Stimulated activated CD8-positive, alpha-beta memory T cell treated with anti-CD3 and anti-CD28 coated beads, Interleukin-7, amount 100 ng/mL, for 24 hours (primary cell): ENCODE measurements around the gene RPS25.
"Not testable (repeated sequence)": the region's sequence is repeated elsewhere in the genome, so short reads cannot be mapped to it uniquely, and the experiment has no call there.

Experiments used
- DNase-seq: peaks from one replicate; pipeline ENCODE4 v3.0.0-alpha.2; 2020; ENCODE audit warnings: low read depth

The RPS25 gene

GRCh38 chr11:119038884-119039283 is 20.7 kb upstream of the RPS25 start:
- DNase-seq, result no peak

- no peak for DNase-seq
Measured at GRCh38 chr11:119034813-119035212, 16.7 kb upstream of the RPS25 start.

GRCh38 chr11:119033421-119033820 is 15.3 kb upstream of the RPS25 start:
- DNase-seq, result not testable (repeated sequence)

- DNase-seq, result no peak
Measured at GRCh38 chr11:119031912-119032280, 13.8 kb upstream of the RPS25 start.

GRCh38 chr11:119030329-119031047 is 12.3 kb upstream of the RPS25 start, which contains the start of gene SLC37A4:
TSS of gene SLC37A4 (minus strand) at chr11:119030877.
- DNase-seq, result peak; percentile 98

GRCh38 chr11:119030029-119030328 is 11.8 kb upstream of the RPS25 start:
- DNase-seq, result no peak

- DNase-seq, result no peak
Measured at GRCh38 chr11:119029340-119030028, 11.3 kb upstream of the RPS25 start.

- no peak for DNase-seq
Measured at GRCh38 chr11:119029069-119029339, 10.9 kb upstream of the RPS25 start.

GRCh38 chr11:119028346-119029068 is 10.4 kb upstream of the RPS25 start:
- no peak for DNase-seq

GRCh38 chr11:119027561-119028345 is 9.6 kb upstream of the RPS25 start:
- DNase-seq, result no peak

GRCh38 chr11:119026970-119027369 is 8.8 kb upstream of the RPS25 start:
- no peak for DNase-seq

- no peak for DNase-seq
Measured at GRCh38 chr11:119025978-119026766, 8.0 kb upstream of the RPS25 start.

- DNase-seq, result no peak
Measured at GRCh38 chr11:119025541-119025940, 7.4 kb upstream of the RPS25 start.

- no peak for DNase-seq
Measured at GRCh38 chr11:119025099-119025473, 6.9 kb upstream of the RPS25 start.

- no peak for DNase-seq
Measured at GRCh38 chr11:119024430-119025098, 6.4 kb upstream of the RPS25 start.

GRCh38 chr11:119023741-119024140 is 5.6 kb upstream of the RPS25 start:
- no peak for DNase-seq

- no peak for DNase-seq
Measured at GRCh38 chr11:119021631-119022030, 3.5 kb upstream of the RPS25 start.

- DNase-seq, result no peak
Measured at GRCh38 chr11:119019996-119020395, 1.9 kb upstream of the RPS25 start.

GRCh38 chr11:119017377-119017776 is 766 bp downstream of the RPS25 start:
- DNase-seq, result not testable (repeated sequence)

GRCh38 chr11:119016216-119017009 is 1.7 kb downstream of the RPS25 start:
- DNase-seq, result no peak
